ENCODE data around the gene EDRF1. TPM values are rescaled to one million over a fixed set of nuclear protein-coding genes. Genes with fewer than 3 reads are reported as not detected.
A peak's percentile ranks its signal among the peaks of the same experiment; 100 is the strongest.

The EDRF1 gene
- total and polyA plus RNA-seq, 3 donors from 2014 or later = 66.7 to 95.1 (median 93.1) TPM

GRCh38 chr10:125773687-125774543, 54.4 kb downstream of the EDRF1 start:
- H3K4me3 ChIP-seq = peak overlapping the region; percentile 20 to 40
- no peaks in the 10 kb centered on the region for H3K36me3 ChIP-seq (ENCODE audit: low read depth, missing control alignments)
- no peaks in the 10 kb centered on the region for H3K9me3 ChIP-seq
- intact Hi-C loops (cut with DNase I; ENCODE audit: low total_unique reads) = no loop called here
- 57 to 63% methylated on average over 4 to 52 of the region's 75 CpGs for WGBS, 2 donors
- no peak for DNase-seq
- H3K27ac ChIP-seq = no peak overlapping the region
- no peak for TF ChIP-seq POLR2A (IDR thresholded peaks at IDR 0.05)
- no peak for TF ChIP-seq CTCF (IDR thresholded peaks at IDR 0.05)
- H3K27me3 ChIP-seq = no peaks in the 10 kb centered on the region
- H3K4me1 ChIP-seq = no peaks in the 10 kb centered on the region

GRCh38 chr10:125774581-125775191, 55.2 kb downstream of the EDRF1 start:
- H3K27ac ChIP-seq = no peak overlapping the region
- intact Hi-C loops (cut with DNase I; ENCODE audit: low total_unique reads) = no loop called here
- no peaks in the 10 kb centered on the region for H3K4me1 ChIP-seq
- DNase-seq = no peak
- TF ChIP-seq CTCF (IDR thresholded peaks at IDR 0.05) (no peak), POLR2A (IDR thresholded peaks at IDR 0.05) (no peak)
- no peak overlapping the region for H3K4me3 ChIP-seq
- no peaks in the 10 kb centered on the region for H3K9me3 ChIP-seq
- H3K36me3 ChIP-seq (ENCODE audit: low read depth, missing control alignments) = no peaks in the 10 kb centered on the region
- no peaks in the 10 kb centered on the region for H3K27me3 ChIP-seq
- WGBS, 2 donors = 51 to 65% methylated on average over 21 to 32 of the region's 32 CpGs

GRCh38 chr10:125775491-125776106, 56.1 kb downstream of the EDRF1 start, which contains the start of gene MMP21:
Gene MMP21 (minus strand): TSS chr10:125775821. CDS start chr10:125775821, 0 bp downstream.
- intact Hi-C loops (cut with DNase I; ENCODE audit: low total_unique reads) = no loop called here

GRCh38 chr10:125777806-125778205, 58.3 kb downstream of the EDRF1 start:
- no peaks in the 10 kb centered on the region for H3K27me3 ChIP-seq
- no peak for DNase-seq
- H3K9me3 ChIP-seq = no peaks in the 10 kb centered on the region
- WGBS, 2 donors = 95% methylated on average over 9 of the region's 9 CpGs
- H3K4me1 ChIP-seq = no peaks in the 10 kb centered on the region
- H3K4me3 ChIP-seq = no peak overlapping the region
- H3K36me3 ChIP-seq (ENCODE audit: low read depth, missing control alignments) = no peaks in the 10 kb centered on the region
- intact Hi-C loops (cut with DNase I; ENCODE audit: low total_unique reads) = no loop called here
- no peak overlapping the region for H3K27ac ChIP-seq
- TF ChIP-seq CTCF (IDR thresholded peaks at IDR 0.05) (no peak), POLR2A (IDR thresholded peaks at IDR 0.05) (no peak)

More at GRCh38 chr10:125775491-125776106, 56.1 kb downstream of the EDRF1 start, which contains the start of gene MMP21:
- no peak for TF ChIP-seq POLR2A (IDR thresholded peaks at IDR 0.05)
- H3K9me3 ChIP-seq = no peaks in the 10 kb centered on the region
- no peak for DNase-seq
- no peak within 1 kb of the TSS for H3K4me3 ChIP-seq
- no peaks in the 10 kb centered on the region for H3K4me1 ChIP-seq
- H3K36me3 ChIP-seq (ENCODE audit: low read depth, missing control alignments) = no peaks in the 10 kb centered on the region
- H3K27ac ChIP-seq = no peak within 1 kb of the TSS
- H3K27me3 ChIP-seq = no peaks in the 10 kb centered on the region
- 60 to 79% methylated on average over 2 to 26 of the region's 26 CpGs for WGBS, 2 donors

GRCh38 chr10:125778556-125778955, 59.0 kb downstream of the EDRF1 start:
- no peaks in the 10 kb centered on the region for H3K36me3 ChIP-seq (ENCODE audit: low read depth, missing control alignments)
- TF ChIP-seq CTCF (IDR thresholded peaks at IDR 0.05) = no peak
- no peak for TF ChIP-seq POLR2A (IDR thresholded peaks at IDR 0.05)
- no peak overlapping the region for H3K4me3 ChIP-seq
- DNase-seq = no peak
- H3K9me3 ChIP-seq = no peaks in the 10 kb centered on the region
- intact Hi-C loops (cut with DNase I; ENCODE audit: low total_unique reads) = no loop called here
- WGBS, 2 donors = 59 to 67% methylated on average over 5 of the region's 5 CpGs
- no peak overlapping the region for H3K27ac ChIP-seq
- no peaks in the 10 kb centered on the region for H3K27me3 ChIP-seq
- H3K4me1 ChIP-seq = no peaks in the 10 kb centered on the region

Data from testis (tissue), 3 donors.